Endometrial microvascular endothelial cells (primary cell): ENCODE measurements around the gene MMP8. TPM values are rescaled to one million over a fixed set of nuclear protein-coding genes. Genes with fewer than 3 reads are reported as not detected.

Source experiments
- in situ Hi-C: cut with HindIII; loops from 2 replicates; pipeline ENCODE4 v1.10.0; 2017; ENCODE audit warnings: low sequenced_read_pairs, low pct_unique_long_range_greater_than_20kb; ENCODE audit errors: inconsistent ontology term
- total RNA-seq: library from RNA; depleted of rRNA; stranded (reverse); fragments of >200 nt; gene quantifications from one replicate; pipeline ENCODE4 v1.2.3, GENCODE V29; 2015; ENCODE audit errors: inconsistent ontology term

Gene MMP8
- total RNA-seq, 1 donor from 2014 or later, result not detected

DNA sequence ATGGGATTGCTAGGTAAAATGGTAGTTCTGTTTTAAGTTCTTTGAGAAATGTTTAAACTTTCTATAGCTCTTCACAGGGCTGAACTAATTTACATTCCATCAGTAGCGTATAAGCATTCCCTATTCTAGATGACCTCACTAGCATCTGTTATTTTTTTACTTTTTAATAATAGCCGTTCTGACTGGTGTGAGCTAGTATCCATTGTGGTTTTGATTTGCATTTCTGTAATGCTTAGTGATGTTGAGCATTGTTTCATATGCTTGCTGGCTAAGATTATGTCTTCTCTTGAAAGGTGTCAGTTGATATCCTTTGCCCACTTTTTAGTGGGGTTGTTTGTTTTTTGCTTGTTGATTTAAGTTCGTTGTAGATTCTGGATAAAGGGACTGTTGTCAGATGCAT, 55.1 kb downstream of the MMP8 start:
- in situ Hi-C loops, result no loop called here

- in situ Hi-C loops, result no loop called here
Observed at GRCh38 chr11:102666331-102666957, 58.3 kb downstream of the MMP8 start.

DNA sequence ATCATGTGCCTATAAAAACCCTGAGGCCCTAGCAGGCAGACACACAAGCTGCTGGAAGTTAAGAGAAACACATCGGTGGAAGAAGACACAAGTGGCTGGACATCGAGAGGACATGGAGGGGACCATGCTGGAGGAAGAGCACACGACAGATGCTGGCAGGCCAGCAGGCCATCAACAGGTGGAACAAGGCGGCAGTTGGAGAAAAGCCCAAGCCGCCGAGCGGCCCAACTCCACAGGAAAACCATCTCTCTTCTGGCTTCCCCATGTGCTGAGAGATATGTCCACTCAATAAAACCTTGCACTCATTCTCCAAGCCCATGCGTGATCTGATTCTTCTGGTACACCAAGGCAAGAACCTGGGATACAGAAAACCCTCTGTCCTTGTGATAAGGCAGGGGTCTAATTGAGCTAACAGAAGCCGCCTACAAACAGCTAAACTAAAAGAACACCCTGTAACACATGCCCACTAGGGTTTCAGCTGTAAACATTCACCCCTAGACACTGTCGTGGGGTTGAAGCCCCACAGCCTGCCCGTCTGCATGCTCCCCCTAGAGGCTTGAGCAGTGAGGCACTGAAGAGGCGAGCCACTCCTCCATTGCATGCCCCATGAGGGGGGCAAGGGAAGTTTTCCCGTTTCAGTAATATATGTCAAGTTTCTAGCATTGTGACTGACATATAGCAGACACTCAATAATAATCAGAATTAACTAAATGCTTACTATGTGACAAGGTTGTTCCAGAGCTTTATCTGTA, 60.6 kb downstream of the MMP8 start:
- in situ Hi-C loops, result no loop called here

DNA sequence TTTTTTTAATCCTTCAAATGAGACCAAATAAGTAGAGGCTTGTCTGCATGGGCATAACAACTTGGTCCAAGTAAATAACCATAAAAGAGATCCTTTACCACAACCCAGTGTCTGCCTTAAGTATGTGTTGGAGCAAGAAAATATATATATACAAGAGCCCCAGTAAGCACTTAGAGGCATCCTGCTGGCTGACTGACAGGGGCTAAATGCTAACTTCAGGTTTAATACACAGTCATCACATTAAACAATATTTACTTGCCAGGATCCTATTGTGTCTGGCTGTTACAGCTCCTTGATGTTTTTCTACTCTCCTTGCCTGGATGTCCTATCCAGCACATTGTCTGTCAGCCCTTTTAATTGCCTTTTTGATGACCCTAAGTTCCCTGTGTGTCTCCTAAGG, 62.1 kb downstream of the MMP8 start:
- in situ Hi-C loops, result no loop called here

Other genes with a start within 250 kb of the MMP8 start
- not detected for gene MMP7, start 194.2 kb downstream of the MMP8 start, total RNA-seq
- not detected for gene MMP20, start 99.6 kb downstream of the MMP8 start, total RNA-seq
- gene MMP27, start 19.2 kb downstream of the MMP8 start, total RNA-seq, result not detected
- 5.4 TPM for gene MMP10, start 55.7 kb upstream of the MMP8 start, total RNA-seq
- 2,361 TPM for gene MMP1, start 73.2 kb upstream of the MMP8 start, total RNA-seq
- not detected for gene MMP3, start 118.7 kb upstream of the MMP8 start, total RNA-seq
- gene MMP12, start 150.0 kb upstream of the MMP8 start, total RNA-seq, result not detected
- gene MMP13, start 230.8 kb upstream of the MMP8 start, total RNA-seq, result not detected